HG02870 (cell line): ENCODE measurements around the gene TK2.
"Not testable (repeated sequence)": the region's sequence is repeated elsewhere in the genome, so short reads cannot be mapped to it uniquely, and the experiment has no call there.

Experiments
- ATAC-seq: cut with Tn5 transposase; IDR thresholded peaks from one replicate; pipeline ENCODE4 v1.9.1; 2021; ENCODE audit warnings: mild to moderate bottlenecking, moderate library complexity; ENCODE audit not compliant: unreplicated experiment

TK2 gene

DNA sequence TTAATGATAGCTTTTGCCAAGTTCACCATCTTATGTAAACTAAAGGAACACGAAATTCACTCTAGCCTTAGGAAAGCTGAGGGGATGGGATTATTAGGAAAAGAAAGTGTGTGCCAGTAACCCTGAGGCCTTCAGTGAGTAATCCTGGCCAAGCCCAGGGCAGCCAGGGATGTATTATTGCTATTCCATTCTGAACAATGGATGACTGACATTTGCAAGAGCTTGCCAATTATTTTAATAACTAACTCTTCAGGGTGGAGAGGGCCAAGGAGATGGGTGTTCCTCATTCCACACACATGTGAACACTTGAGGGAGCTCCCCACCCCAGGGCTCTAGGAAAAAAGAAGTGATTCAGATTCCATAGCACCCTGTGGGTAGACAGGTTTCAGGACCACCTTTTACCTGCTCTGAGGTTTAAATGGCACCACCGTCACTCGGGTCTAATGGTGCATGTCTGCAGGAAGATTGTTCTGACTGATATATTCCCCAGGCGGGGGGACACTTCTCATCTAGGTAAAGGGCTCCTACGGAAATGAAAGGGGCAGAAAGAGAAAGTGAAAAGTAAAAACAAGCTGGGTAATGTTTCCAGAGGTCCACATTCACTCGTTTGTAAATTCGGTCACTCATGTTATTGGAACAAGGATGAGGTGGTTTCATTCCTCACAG lies 41.5 kb downstream of the TK2 start:
- no peak for ATAC-seq

DNA sequence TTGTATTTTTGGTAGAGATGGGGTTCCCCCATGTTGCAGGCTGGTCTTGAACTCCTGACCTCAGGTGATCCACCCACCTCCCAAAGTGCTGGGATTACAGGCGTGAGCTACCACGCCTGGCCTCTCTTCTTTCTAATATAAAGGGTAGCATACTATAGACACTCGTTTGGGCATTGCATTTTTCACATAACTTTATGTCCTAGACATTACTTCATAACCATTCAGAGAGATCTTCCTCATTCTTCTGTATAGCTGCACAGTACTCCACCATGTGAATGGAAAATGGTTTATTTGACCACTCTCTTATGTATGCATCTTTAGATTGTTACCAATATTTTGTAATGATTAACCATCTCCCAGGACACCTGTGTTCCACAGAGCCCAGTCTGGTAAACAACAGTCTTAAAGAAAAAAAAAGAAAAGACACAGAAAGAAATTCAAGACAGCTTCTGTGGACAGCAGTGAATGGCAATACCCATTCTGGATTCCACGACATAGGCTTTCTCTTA lies 42.1 kb downstream of the TK2 start:
- ATAC-seq = no peak

DNA sequence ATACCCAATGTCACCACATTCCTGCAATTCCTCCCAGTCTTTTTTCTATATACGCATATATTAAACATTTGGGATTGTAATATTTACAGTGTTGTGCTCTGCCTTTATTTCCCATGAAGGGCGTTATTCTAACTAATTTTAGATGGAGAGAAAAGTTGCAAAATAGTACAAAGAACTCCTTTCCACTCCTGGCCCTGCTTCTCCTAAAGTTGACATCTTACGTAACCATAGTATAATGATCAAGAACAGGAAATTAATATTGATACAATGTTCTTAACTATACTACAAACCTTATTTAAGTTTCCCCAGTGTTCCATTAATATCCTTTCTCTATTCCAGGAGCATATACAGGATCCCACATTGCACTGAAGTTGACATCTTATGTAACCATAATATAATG lies 46.3 kb downstream of the TK2 start:
- no peak for ATAC-seq

DNA sequence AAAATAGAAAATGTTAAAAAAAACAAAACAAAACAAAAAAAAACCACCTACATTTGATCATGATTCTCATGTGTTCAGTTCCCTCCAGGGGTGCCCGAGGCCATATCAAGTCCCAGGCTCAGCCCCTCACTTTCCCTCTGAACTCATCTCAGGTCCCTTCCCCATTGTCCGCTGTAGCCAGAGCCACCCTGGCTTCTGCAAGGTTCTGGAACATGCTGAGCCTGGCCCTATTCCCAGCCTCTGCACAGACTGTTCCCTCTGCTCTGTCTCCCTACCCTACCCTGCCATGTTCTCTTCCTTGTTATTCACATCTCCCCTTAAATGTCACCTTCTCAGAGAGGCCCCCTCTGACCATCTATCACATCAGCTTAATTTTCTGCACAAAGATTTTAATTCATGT lies 46.9 kb downstream of the TK2 start:
- ATAC-seq = no peak

DNA sequence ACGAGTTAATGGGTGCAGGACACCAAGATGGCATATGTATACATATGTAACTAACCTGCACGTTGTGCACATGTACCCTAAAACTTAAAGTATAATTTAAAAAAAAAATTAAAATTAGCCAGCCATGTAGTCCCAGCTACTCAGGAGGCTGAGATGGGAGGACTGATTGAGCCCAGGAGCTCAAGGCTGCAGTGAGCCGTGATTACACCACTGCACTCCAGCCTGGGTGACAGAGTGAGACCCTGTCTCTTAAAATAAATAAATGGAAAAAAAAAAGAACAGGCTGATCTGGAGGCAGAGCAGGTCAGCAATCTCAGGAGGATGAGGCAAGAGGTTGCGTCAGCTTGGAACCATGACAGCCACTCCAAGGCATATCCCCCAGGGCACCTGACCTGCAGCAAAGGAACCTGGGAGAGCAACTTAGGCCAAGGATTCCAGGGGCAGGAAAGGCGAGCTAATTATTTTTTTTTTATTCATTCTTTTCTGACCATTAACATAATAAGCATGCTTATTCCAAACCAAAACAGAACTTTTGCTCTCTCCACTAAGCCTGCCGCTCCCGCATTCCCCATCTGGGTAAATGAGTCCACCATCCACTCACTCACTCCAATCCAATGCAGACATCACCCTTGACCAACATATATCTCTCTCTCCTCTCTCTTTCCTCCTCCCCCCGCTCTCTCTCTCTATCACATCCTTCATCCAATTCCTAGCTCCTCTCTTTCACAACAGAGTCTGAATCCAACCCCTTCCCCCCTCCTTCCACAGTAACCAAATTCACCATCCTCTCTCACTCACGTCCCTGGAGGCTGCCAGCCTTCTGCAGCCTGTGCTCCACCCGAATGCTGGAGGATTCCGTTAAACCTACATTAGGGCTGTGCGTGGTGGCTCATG lies 47.7 kb downstream of the TK2 start:
- ATAC-seq = no peak

DNA sequence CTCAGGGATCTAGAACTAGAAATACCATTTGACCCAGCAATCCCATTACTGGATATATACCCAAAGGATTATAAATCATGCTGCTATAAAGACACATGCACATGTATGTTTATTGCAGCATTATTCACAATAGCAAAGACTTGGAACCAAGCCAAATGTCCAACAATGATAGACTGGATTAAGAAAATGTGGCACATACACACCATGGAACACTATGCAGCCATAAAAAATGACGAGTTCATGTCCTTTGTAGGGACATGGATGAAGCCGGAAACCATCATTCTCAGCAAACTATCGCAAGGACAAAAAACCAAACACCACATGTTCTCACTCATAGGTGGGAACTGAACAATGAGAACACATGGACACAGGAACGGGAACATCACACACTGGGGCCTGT lies 48.4 kb downstream of the TK2 start:
- ATAC-seq = not testable (repeated sequence)

DNA sequence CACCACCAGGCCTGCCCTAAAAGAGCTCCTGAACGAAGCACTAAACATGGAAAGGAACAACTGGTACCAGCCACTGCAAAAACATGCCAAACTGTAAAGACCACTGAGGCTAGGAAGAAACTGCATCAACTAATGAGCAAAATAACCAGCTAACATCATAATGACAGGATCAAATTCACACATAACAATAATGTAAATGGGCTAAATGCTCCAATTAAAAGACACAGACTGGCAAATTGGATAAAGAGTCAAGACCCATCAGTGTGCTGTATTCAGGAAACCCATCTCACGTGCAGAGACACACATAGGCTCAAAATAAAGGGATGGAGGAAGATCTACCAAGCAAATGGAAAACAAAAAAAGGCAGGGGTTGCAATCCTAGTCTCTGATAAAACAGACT lies 52.0 kb downstream of the TK2 start:
- ATAC-seq = not testable (repeated sequence)

DNA sequence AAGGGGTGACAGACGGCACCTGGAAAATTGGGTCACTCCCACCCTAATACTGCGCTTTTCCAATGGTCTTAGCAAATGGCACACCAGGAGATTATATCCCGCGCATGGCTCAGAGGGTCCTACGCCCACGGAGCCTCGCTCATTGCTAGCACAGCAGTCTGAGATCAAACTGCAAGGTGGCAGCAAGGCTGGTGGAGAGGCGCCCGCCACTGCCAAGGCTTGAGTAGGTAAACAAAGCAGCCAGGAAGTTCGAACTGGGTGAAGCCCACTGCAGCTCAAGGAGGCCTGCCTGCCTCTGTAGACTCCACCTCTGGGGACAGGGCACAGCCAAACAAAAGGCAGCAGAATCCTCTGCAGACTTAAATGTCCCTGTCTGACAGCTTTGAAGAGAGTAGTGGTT lies 53.7 kb downstream of the TK2 start:
- ATAC-seq = not testable (repeated sequence)

DNA sequence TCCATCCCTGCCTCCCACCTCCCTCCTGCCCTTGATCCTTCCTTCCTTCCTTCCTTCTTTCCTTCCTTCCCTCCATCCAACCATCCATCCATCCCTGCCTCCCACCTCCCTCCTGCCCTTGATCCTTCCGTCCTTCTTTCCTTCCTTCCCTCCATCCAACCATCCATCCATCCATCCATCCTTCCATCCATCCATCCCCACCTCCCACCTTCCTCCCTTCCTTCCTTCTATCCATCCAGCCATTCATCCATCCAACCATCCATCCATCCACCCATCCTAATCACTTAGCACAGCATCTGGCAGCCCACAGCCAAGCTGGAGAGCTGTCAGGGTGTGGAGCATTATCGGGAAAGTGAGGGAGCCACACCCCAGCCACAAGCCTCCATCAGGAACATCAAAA lies 54.5 kb downstream of the TK2 start:
- no peak for ATAC-seq

DNA sequence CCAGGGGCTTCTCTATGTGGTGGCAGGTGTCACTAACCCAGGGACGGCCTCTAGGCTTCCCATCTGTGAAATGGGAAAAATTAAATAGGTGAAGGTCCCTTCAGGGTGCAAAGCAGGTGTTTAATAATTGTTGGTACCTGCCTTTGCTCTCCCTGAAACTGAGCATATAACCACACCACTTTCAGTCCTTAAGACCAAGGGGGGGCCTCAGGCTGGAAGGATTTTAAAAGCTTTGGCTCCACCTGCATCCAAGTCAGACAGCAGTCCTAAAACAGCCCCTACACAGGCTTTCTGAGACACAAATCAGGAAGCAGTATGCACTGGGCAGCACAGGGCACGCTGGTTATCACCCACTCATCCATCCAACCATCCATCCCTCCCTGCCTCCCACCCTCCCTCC lies 55.0 kb downstream of the TK2 start:
- no peak for ATAC-seq

DNA sequence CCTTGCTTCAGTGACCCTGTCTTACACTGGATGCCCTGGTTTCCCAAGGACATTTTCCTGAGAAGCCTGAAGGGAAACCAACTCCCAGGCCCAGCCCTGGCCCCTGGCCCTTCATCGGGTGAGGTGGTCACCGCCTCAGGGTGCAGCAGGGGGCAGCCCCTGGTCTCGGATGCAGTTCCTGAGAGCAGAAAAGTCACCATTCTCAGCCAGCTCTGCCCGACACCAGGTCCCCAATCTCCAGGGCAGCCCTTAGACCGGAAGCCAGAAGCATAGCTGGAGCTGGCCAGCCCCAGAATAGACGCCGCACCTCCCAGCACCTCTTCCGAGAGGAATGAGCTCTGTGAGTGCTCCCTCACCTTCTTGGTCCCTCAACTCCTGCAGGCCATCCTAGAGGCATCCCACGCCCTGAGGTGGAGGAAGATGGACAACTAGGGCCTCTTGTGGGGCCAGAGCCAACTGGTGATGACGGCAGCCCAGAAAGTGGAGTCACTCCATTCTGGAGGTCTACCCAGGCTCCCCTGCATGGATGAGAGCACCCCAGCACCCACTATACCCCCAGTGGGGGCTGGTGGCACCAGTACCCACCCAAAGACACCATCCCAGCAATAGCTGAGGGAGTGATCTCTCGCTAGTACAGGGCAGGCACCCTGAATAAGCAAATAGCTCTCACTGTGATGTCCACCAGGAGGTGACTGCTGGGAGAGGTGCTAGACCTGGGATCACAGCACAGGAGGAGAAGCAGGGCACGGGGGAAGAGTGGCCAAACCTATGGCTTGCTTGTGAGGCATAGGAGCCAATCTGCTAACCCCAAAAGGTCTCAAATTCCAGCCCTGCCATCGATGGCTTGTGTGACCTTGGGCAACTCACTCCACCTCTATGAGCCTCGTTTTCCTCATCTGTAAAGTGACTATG lies 56.2 kb downstream of the TK2 start:
- no peak for ATAC-seq

DNA sequence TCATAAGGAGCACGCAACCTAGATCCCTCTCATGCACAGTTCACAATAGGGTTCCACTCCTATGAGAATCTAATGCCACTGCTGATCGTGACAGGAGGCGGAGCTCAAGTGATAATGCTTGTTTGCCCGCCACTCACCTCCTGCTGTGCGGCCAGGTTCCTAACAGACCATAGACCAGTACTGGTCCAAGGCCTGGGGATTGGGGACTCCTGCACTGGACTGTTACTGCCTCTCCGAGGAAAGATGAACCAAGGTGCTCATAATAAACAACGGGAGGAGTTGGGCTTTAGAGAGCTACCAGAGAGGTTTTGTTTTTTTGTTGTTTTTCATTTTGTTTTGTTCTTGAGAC lies 58.2 kb downstream of the TK2 start:
- ATAC-seq = no peak

DNA sequence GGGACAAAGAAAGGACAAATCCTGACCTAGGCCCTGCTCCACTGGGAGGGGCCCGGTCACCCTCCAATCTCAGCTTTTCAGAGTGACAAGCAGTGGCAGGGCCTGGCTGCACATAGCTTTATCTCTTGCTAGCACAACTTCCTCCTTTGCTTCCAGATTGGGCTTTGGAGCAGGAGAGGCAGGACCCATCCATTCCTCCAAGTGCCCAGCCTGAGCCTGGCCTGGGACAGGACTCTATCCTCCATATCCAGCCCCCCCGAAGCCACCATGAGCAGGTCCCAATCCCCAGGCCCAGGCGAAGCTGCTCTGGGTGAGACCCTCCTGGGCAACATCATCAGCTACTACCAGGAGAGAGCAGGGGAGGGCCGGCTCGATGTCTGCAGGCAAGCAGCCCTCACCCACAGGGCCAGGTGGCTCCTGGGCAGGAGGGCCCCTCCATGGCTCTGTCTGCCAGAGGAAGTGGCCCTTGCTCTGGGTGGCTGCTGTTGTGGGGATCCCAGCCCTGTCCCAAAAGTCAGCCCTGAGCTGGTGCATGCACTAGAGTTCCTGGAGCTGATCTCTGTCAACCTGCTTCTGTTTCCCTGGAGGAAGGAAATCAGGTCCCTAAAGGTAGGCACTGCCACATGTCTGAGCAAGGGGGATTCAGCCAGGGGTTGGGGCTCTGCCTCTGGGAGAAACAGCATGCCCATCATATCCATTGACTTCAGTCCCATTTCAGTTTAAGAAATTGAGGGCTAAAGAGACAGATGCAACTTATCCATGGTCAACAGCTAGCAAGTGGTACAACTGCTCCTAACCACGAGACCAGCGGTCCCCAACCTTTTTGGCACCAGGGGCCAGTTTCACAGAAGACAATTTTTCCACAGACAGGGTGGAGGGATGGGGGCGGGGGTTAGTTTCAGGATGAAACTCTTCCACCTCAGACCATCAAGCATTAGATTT lies 58.9 kb downstream of the TK2 start:
- no peak for ATAC-seq

DNA sequence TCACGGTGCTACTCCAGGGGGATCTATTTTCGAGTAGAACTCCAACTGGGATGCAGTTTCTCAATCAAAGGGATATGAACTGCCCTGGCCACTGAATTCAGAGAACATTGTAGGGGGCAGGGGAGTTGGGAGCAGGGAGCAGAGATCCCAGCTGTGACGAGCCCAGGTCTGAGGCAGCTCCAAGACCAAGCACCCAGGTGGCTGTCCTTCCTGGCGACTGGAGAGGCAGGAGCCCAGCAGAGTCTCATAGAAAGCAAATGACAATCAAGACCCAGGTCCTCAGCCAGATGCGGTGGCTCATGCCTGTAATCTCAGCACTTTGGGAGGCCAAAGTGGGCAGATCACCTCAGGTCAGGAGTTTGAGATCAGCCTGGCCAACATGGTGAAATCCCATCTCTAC lies 60.1 kb downstream of the TK2 start:
- no peak for ATAC-seq

DNA sequence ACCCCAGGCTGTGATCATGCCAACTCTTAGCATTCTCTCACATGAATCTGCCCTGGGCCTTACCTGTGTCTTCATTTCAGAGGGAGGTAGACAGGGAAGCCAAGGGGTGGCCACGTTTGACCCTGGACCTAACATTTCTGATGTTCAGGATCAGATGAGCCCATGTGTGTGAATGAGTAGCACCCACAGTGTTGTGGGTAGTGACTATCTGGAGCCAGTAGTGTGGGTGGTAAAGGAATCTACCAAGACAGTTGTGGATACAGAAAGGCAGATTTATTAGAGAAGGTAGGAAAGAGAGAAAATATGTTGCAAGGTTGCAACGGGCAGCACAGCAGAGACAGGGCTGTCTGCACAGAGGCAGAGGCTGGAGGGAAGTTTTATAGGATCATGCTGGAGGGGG lies 60.5 kb downstream of the TK2 start:
- no peak for ATAC-seq

DNA sequence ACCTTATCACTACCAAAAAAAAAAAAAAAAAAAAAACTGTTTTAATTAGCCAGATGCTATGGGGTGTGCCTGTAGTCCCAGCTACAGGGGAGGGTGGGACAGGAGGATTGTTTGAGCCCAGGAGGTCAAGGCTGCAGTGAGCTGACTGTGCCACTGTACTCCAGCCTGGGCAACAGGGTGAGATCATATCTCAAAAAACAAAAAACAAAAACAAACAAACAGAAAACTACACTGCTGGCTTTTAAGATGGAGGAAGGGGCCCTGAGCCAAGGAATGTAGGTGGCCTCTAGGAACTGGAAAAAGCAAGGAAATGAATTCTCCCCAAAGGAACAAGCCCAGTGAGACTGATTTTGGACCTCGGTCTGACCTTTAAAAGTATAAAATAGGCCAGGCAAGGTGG lies 61.4 kb downstream of the TK2 start:
- no peak for ATAC-seq

DNA sequence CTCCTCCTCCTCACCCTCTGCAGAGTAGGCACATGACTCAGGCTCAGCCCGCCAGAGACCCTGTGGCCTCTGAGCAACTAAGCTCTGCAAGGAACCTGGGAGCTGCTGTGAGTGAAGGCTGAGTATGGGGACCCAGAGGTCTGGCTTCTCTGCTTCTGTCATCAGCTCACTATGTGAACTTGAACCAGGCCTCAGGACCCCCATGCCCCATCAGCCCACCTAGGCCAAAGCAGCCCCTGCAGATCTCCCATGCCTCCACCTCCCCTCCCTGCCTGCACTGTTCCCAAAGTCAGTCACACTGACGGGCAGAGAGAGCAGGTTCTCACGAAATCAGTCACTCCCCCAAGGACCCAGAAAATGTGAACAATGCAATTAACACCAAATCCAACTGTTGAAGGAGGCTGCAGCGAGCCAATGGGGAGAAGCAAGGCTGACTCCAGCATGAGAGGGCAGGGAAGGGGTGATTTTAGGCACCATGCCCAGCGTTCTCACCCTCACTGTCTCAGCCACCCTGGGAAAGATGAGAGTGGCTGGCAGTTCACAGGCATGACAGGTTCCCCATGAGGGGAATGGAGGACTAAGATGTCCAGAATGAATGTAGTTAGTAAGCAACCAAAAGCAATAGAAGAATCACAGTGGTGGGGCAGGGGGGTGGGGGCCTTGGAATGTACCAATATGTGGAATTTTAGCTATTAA lies 62.2 kb downstream of the TK2 start:
- no peak for ATAC-seq

DNA sequence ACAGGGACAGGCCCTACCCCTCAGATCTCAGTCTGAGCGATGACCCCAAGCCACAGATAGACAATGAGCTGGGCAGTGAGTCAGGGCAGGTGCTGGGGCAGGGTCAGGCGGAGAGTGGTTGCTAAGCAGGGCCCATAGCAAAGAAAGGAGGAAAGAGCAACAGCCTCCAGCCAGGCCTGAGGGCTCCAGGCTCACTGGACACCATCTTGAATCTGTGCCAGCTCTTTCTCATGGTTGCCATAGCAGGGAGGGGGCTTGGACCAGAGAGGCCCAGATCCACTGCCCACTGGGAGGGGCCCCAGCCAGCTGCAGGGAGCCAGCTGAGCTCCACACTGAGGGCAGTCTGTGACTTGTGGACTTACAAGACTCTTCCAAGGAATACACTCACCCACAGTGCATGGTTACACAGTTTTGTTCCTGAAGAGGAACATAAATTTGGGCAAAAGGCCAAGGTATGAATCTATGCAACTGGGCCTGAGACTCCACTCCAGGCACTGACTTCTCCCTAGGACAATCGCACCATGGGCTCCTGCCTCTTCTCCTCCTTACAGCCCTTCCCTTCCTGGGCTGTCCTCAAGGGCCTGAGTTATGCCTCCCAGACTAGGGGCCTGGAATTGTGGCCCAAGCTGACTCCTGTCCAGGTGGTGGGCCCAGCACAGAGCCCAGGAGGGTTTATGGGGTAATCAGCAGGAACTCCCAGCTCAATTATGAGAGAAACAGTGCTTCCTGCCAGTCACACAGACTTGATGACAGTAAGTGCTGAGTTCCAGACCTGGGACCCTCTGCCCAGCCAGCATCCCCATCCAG lies 62.9 kb downstream of the TK2 start:
- ATAC-seq = no peak
